ENCODE measurements around the gene GARIN6. TPM values are rescaled to one million over a fixed set of nuclear protein-coding genes. Genes with fewer than 3 reads are reported as not detected.

GARIN6 gene
- total RNA-seq, result not detected
- total RNA-seq (2013), result not detected

- intact Hi-C loops (cut with micrococcal nuclease), result no loop called here
- Mint-ChIP-seq H3K9me3 (peaks cover 4 to 17% of the 10 kb centered on the region in 2 donors), H3K4me3 (no peak within 1 kb of the TSS), H3K4me1 (no peaks in the 10 kb centered on the region), H3K36me3 (no peaks in the 10 kb centered on the region), H3K27me3 (ENCODE audit: low read depth in 2 of 2) (no peaks in the 10 kb centered on the region), H3K27ac (no peak within 1 kb of the TSS)
- no peak for TF ChIP-seq CTCF (IDR thresholded peaks at IDR 0.05)
- Histone ChIP-seq H3K4me3 (ENCODE audit: low read length) (no peak within 1 kb of the TSS), H3K9me3 (ENCODE audit: control insufficient read depth, insufficient read depth, low read length) (no peaks in the 10 kb centered on the region), H3K27me3 (ENCODE audit: control insufficient read depth, insufficient read depth, low read length) (no peaks in the 10 kb centered on the region), H3K4me1 (ENCODE audit: control insufficient read depth, insufficient read depth, low read length) (no peaks in the 10 kb centered on the region), H3K36me3 (ENCODE audit: control insufficient read depth, insufficient read depth, low read length) (no peaks in the 10 kb centered on the region), H3K27ac (ENCODE audit: low read length) (no peak within 1 kb of the TSS)
- ATAC-seq (no peak), DNase-seq (no peak)
- WGBS (ENCODE audit: insufficient coverage), result 77% methylated on average over 4 of the region's 4 CpGs
These were observed at the start of gene GARIN6 for GRCh38 chr12:99647453-99647852. TSS of gene GARIN6 (plus strand) at chr12:99647753. CDS start at chr12:99648175, 422 bp downstream.

- Mint-ChIP-seq H3K27ac (no peak overlapping the region), H3K36me3 (no peaks in the 10 kb centered on the region), H3K4me1 (no peaks in the 10 kb centered on the region), H3K4me3 (no peak overlapping the region), H3K9me3 (peaks cover 10 to 16% of the 10 kb centered on the region in 2 donors), H3K27me3 (ENCODE audit: low read depth in 2 of 2) (no peaks in the 10 kb centered on the region)
- 88% methylated on average over 2 of the region's 2 CpGs for WGBS (ENCODE audit: insufficient coverage)
- intact Hi-C loops (cut with micrococcal nuclease), result no loop called here
- ATAC-seq (no peak), DNase-seq (no peak)
- Histone ChIP-seq H3K4me3 (ENCODE audit: low read length) (no peak overlapping the region), H3K27me3 (ENCODE audit: control insufficient read depth, insufficient read depth, low read length) (no peaks in the 10 kb centered on the region), H3K9me3 (ENCODE audit: control insufficient read depth, insufficient read depth, low read length) (peaks cover 2% of the 10 kb centered on the region), H3K4me1 (ENCODE audit: control insufficient read depth, insufficient read depth, low read length) (no peaks in the 10 kb centered on the region), H3K27ac (ENCODE audit: low read length) (no peak overlapping the region), H3K36me3 (ENCODE audit: control insufficient read depth, insufficient read depth, low read length) (no peaks in the 10 kb centered on the region)
- TF ChIP-seq CTCF (IDR thresholded peaks at IDR 0.05), result no peak
These were observed 48.8 kb upstream of the GARIN6 start for GRCh38 chr12:99598785-99599184.

- no peaks in the 10 kb centered on the region for H3K27me3 Mint-ChIP-seq (ENCODE audit: low read depth in 2 of 2)
- Histone ChIP-seq H3K27ac (ENCODE audit: low read length) (no peak overlapping the region), H3K36me3 (ENCODE audit: control insufficient read depth, insufficient read depth, low read length) (no peaks in the 10 kb centered on the region), H3K9me3 (ENCODE audit: control insufficient read depth, insufficient read depth, low read length) (peaks cover 2% of the 10 kb centered on the region), H3K27me3 (ENCODE audit: control insufficient read depth, insufficient read depth, low read length) (no peaks in the 10 kb centered on the region), H3K4me3 (ENCODE audit: low read length) (no peak overlapping the region), H3K4me1 (ENCODE audit: control insufficient read depth, insufficient read depth, low read length) (no peaks in the 10 kb centered on the region)
- intact Hi-C loops (cut with micrococcal nuclease), result no loop called here
- H3K4me3 Mint-ChIP-seq, result no peak overlapping the region
- DNase-seq, result no peak
- no peaks in the 10 kb centered on the region for H3K36me3 Mint-ChIP-seq
- TF ChIP-seq CTCF (IDR thresholded peaks at IDR 0.05), result no peak
- WGBS (ENCODE audit: insufficient coverage), result 14% methylated on average over 5 of the region's 5 CpGs
- no peak for ATAC-seq
- H3K27ac Mint-ChIP-seq, result no peak overlapping the region
- H3K9me3 Mint-ChIP-seq, result peaks cover 10 to 18% of the 10 kb centered on the region in 2 donors
- no peaks in the 10 kb centered on the region for H3K4me1 Mint-ChIP-seq
These were observed 47.2 kb upstream of the GARIN6 start for GRCh38 chr12:99600388-99600787.

- Histone ChIP-seq H3K36me3 (ENCODE audit: control insufficient read depth, insufficient read depth, low read length) (no peaks in the 10 kb centered on the region), H3K27ac (ENCODE audit: low read length) (no peak overlapping the region), H3K9me3 (ENCODE audit: control insufficient read depth, insufficient read depth, low read length) (no peaks in the 10 kb centered on the region), H3K4me3 (ENCODE audit: low read length) (no peak overlapping the region), H3K4me1 (ENCODE audit: control insufficient read depth, insufficient read depth, low read length) (no peaks in the 10 kb centered on the region), H3K27me3 (ENCODE audit: control insufficient read depth, insufficient read depth, low read length) (no peaks in the 10 kb centered on the region)
- peaks cover 8% of the 10 kb centered on the region for H3K36me3 Mint-ChIP-seq
- intact Hi-C loops (cut with micrococcal nuclease), result no loop called here
- WGBS (ENCODE audit: insufficient coverage), result 64% methylated on average over 7 of the region's 7 CpGs
- H3K9me3 Mint-ChIP-seq, result peaks cover 3 to 14% of the 10 kb centered on the region in 2 donors
- DNase-seq (no peak), ATAC-seq (no peak)
- H3K27me3 Mint-ChIP-seq (ENCODE audit: low read depth in 2 of 2), result no peaks in the 10 kb centered on the region
- H3K4me1 Mint-ChIP-seq, result no peaks in the 10 kb centered on the region
- no peak overlapping the region for H3K27ac Mint-ChIP-seq
- H3K4me3 Mint-ChIP-seq, result no peak overlapping the region
- TF ChIP-seq CTCF (IDR thresholded peaks at IDR 0.05), result no peak
These were observed 37.9 kb upstream of the GARIN6 start for GRCh38 chr12:99609455-99610181.

Data from natural killer cell (primary cell).